ENCODE data around the gene KRT32.

Gene KRT32

DNA sequence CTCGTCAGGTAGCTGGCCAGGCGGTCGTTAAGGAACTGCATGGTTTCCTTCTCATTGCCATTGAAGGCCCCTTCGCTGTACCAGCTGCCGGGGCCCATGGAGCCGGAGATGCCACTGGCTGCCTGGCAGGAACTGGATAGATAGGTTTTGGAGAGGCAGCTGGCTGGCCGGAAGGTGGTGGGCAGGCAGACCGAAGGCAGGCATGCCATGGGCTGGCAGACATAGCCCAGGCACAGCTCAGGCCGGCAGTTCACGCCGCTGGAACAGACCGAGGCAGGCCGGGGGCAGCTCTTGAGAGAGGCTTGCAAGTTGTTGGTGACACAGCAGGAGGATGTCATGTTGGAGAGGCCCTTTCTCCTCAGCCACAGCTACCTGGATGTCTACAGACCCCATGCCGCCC is at the start of gene KRT32:
Gene KRT32 (minus strand): TSS at position 399 of the 400 bp plus-strand sequence. CDS start 61 bp downstream, at position 338.
- no peak for DNase-seq

DNA sequence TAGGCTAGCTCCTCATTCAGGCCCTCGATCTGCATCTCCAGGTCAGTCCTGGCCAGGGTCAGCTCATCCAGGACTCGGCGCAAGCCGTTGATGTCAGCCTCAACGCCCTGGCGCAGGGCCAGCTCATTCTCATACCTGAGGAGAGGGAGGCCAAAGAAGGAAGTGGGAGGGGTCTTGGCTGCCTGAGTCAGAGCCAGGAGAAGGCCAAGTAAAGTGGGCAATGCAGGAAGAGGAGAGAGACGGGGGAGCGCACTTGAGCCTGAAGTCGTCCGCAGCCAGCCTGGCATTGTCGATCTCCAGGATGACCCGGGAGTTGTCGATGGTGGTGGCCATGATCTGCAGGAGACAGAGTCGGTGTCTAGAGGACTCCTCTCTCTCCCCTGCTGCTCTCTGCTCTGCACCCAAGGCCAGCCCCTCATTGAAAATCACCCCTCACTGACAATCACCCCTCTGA is 49.7 kb upstream of the KRT32 start:
- no peak for DNase-seq

DNA sequence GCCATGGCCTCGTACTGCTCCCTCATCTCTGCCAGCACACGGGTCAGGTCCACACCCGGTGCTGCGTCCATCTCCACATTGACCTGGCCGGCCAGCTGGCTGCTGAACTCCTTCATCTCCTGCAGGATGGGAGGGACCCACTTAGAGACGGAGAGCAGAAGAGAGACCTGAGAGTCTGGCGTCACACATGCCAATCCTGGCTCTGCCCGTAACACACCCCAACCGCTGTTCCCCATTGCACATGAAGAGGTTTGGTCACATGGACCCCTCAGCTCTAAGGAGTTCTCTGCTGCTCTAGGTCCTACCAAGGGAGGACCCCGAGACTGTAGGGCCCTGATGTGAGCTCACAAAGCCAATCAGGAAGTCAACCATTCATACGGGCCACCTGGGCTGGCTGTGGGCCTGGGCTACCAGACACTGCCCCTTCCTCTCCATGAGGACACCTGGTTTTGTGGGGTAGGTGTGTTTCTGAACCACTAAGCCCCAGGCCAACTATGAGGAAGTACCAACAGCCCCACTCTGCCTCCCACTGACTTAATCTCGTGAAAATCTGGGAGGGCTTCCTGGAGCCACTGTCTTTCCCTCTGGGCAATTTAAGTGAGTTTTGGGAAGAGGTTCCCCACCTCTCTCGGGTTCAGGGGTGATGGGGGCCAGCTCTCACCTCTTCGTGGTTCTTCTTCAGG is 49.1 kb upstream of the KRT32 start:
- no peak for DNase-seq

DNA sequence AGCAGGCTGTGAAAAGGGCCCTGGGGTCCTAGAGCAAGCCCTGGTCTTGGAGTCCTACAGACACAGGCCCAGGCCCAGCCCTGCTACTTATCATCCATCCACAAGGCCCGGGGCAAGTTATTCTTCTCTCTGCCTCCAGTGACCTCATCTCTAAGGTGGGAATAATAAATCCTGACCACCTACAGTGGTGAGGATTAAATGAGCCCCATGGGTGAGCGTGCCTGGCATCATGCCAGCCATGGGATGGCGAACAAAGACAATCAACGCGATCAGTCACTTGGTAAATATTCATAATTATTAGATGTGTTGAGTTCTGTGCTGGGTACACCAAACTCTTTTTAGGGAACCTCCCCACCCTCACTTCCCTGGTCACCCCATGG is 46.0 kb upstream of the KRT32 start:
- DNase-seq: no peak

DNA sequence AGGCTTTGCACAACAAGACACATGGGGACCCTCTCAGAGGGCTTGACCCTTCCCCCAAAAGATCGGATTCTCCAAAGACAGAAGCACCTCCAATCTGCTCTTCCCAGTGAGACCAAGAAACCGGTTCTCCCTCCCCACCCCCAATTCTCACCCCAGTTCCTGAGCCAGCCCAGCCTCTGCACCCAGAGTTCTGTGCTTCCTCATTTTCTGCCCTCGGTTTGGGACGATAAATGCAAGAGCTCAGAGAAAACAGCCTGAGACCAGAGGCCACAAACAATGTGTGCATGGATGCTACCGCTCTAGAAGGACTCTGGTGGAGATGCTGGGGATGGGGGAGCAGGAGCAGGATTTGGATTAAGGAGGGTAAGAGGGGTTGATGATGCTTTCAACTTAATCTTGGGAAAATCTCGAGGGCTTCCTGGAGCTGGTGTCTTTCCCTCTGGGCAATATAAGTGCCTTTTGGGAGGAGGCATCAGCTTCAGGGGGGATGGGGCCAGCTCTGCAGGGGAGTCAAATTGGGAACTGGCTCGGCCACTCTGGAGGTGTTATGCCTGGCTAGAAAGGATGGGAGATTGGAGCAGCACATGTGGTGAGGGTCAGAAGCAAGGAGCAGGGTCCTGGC is 45.5 kb upstream of the KRT32 start:
- no peak for DNase-seq

DNA sequence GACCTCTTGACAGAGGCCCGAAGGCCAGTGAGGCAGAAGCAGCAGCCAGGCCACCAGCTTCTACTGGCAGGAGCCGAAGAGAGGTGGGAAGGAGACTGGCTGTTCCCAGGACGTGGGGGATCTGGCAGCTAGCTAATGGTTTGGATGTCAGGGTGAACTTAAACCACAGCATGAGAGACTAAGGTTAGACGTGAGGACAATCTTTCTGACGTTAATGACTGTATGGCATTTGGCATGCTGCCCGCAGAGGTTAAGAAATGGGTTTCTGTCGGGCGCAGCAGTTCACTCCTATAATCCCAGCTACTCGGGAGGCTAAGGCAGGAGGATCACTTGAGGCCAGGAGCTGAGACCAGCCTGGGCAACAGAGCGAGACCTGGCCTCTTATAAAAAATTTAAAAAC is 44.5 kb upstream of the KRT32 start:
- no peak for DNase-seq

DNA sequence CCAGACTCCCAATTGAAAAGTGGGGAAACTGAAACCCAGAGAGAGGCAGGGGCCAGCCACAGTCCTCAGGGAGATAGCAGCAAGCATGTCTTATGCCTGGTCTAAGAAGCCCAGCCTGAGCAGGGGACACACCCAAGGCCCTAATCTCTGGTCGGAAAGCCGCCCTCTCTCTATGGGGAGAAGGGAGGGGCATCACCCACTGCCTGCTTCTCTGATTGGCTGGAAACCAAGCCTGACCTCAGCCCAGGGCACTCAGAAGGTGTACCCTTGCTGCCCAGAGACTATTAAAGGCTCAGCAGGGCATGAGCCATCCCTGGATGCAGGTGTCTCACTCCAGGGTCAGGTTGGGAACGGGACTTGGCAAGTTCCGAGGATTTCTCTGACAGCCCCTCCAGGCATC is 43.9 kb upstream of the KRT32 start:
- DNase-seq: no peak

DNA sequence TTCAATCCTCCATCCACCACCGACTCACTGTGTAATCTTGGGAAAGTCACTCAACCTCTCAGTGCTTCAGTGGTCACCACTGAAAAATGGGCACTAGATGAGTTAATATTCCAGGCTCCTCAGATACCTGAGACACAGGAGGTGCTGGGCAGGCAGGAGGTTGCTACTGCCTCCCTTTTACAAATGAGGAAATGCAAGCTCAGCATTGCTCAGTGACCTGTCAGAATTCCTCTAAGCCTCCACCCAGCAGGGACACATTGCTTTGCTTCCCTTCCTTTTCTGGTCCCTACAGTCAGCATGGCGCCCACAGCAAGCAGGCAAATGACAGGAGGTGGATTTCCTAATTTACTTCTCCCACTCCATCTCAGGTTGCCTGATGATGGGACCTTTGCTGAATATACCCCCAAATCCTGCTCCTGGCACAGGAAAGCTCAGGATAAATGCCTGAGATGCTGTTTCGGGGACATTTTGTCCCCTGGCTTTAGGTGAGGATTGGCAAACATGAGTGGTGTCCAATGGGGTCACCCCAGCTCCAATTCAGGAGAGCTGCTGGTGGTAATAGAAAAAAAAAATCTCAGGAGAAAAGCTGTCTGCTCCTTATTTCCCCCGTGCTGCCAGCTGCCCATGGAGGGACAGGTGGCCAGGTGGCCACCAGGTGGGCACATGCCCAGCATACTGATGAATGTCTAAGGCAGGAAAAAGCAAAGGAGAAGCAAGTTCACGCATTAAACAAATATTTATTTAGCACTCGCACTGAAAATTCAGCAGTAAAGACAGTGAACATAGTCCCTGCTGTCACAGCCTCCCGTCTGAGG is 43.3 kb upstream of the KRT32 start:
- no peak for DNase-seq

DNA sequence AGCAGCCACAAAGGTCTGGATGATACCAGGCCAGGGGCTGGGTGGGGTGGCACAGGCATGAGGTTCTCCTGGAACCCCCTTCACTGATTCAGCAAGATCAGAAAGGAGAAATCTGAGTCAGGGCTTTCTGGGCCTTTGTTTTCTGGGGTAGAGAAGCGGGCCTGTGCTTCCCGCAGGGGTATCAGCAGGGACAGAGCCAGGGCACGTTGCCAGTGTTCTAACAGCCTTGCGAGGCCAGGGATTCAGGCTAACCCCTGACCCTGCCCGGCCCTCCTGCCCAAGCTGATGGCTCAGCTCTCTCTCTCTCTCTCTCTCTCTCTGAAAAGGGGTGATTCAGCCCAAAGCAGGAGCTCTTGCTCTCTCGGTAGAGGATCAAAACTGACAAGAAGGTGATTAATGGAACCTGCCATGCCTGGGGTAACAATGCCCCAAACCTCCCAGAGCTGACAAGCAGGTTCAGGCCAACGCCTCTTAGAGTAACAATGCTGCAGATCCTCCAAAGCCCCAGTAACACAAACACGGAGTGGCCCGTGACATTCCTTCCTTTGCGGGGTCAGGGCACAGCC is 40.2 kb upstream of the KRT32 start:
- no peak for DNase-seq

DNA sequence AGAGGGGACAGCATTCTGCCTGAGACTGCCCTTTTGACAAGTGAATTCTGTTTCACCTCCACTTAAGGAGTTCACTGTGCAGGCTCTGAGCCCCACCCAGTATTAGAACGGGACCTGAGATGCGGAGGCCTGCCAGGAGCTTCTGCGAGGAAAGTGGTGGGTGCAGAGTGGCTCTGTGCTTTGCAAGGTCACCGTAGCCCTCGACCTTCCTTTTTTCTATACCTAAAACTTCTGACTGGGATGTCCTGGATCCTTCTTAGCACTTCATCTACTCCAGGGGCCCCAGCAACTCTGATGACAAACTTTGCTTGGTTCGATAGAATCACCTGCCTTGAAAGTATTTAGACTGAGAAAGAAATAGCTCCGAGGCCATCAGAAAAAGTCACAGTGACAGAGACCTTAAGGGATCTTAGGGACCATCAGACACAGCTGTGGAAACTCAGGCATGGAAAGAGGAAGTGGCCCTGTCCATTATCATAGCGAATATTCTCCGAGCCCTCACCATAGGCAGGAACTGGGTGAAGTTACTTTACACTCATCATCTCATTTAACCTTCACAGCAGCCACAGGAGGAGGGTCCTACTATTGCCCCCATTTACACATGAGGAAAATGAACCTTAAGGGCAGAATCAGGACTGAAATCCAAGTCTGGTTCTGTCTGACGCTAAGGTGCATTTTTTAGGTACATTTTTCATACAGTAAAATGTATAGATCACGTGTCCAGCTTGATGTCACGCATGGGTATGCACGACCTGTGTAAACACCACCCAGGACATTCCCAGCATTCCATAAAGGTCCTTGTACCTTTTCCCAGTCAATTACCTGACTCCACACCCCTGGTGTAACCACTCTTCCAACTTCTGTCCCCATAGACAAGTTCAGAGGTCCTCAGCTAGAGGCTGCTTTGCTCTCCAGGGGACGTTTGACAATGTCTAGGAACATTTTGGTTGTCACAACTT is 38.9 kb upstream of the KRT32 start:
- no peak for DNase-seq

DNA sequence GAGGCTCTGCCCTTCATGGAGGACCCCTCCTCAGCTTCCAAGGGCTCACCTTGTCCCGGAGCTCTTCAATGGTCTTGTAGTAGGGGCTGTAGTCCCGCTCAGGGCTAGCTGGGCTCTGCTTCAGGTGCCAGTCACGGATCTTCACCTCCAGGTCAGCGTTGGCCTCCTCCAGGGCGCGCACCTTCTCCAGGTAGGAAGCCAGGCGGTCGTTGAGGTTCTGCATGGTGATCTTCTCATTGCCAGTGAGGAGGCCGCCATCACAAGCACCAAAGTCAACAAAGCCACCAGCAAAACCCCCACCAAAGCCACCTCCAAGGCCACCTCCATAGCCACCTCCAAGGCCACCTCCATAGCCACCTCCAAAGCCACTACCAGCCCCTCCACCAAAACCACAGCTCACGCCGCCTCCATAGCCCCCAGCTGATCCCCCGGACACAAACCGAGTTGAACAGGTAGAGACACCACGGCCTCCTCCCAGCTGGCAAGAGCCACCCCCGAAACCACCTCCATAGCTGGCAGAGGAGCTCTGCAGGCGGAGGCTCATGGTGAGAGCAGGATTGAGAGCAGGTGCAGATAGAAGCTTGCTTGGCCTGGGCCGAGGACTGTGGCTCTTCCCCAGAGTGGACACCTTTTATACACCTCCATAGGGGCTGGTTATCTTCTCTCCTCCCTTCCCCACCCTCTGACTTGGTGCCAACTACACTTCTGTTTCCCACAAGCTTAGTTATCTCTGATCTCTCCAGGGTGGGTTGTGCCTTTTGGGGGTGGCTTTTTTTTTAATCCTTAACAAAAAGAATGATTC is 38.0 kb upstream of the KRT32 start, which contains the start of gene KRT13:
Gene KRT13 (minus strand): TSS at position 606 of the 802 bp plus-strand sequence. CDS start 62 bp downstream, at position 544.
- no peak for DNase-seq

DNA sequence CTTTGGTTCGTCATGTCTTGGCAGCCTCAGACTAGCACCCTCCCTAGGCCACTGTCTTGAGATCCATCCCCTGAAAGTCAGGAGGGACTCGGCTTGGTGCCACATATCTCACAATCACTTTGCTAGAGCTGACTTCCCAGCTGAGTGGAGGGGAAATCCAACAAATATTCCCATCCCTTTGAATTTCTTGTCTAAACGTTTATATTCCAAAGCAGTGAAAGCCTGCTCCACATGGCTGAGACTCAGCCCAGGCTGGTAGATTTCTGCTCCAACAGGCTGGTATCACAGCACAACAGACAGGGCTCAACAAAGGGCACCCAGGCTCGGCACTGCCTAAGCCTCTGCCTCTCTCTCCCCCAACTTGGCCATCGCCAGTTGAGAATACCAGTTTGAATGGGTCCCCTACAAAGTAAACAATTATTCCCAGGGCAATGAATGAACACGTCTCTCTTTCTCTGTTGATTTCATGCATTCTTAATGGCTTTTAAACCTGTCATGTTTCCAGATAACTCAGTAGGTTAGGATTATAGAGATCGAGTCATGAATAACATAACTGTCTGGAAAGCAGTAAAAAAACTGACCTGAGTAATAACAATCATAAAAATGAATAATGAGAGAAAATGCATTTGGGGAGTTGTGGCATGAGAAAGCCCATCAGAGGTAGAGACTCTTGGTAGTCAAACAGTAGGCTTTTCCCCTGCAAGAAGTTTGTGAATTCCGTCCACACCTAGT is 37.2 kb upstream of the KRT32 start:
- DNase-seq: no peak

DNA sequence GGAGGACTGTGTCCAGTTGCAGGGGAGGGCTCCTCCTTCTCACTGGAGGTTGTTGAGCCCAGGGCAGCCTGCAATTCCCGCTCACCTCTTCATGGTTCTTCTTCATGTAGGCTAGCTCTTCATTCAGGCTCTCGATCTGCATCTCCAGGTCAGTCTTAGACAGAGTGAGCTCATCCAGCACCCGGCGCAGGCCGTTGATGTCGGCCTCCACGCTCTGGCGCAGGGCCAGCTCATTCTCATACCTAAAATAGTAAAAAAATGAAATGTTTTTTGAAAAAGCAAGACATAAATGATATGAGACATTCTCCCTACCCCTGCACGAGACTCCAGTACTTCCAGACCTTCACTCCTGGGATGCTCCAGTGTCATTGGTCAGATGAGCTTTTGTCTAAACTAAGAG is 36.0 kb upstream of the KRT32 start:
- DNase-seq: no peak

DNA sequence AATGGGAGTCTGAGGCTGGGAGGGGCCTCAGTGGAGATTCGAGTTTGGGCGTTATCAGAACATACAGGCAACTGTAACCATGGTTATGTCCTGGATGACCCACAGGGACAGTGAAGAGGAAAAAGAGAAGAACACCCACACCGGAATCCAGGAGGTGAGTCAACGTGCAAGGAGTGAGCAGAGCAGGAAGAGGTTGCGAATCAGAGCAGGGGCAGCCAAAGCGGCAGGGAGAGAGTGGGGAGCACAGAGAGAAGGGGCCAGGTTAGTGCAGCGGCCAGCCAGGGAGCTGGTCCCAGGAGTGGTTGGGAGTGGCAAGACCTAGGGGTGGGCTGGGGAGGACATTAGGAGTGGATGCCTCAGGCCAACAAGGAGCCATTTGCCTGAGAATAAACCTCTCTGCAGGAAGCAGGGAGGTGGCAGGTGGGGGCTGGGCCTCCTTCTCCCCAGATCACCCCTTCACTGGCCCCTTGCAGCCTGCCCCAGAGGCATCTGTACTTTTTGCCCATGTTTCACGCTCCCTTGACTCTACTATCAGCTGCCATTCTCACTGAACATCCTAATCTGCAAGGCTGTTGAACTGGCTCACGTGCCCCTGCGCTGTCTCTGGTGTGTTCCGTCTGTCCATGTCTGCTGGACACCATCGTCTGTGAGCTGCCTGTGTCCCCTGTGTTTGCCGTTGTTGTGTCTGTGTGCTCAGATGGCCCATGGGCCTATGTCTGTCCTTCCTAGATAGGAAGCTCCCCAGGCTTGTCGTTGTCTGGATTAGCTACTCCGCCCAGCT is 33.1 kb upstream of the KRT32 start:
- DNase-seq: no peak

DNA sequence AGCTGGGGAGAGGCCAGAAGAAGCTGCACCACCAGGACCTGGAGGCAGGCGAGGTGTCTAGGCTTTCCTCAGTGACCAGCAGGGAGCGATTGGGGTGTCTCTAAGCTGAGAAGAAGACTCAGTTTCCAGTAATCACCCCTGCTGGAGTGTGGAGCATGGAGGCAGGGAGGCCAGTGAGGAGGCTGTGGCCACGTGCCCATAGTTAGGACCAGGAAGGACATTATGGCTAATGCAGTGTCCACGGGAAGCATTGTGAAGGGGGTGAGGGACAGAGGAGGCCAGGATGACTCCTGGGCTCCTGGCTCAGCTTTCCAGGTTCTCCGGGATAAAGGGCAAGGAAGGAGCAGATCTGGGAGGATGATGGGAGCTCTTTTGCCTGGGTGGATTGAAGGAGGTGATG is 32.5 kb upstream of the KRT32 start:
- DNase-seq: no peak

DNA sequence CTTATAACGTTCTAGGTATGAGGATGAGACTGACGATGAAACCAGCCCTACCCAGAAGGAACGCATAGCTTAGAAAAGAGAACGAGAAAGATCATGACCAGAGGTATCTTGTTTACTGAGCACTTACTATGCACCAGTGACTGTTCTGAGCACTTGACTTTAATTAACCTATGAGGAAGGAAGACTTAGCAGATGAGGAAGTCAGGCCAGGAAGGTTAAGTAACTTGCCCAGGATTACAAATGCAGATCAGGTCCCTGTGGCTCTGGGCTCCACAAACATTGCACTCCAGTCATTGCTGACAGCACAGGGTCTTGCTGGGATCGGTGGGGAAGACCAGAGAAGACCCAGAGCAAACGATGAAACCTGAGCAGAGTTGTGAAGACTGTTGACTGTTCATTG is 31.1 kb upstream of the KRT32 start:
- no peak for DNase-seq

DNA sequence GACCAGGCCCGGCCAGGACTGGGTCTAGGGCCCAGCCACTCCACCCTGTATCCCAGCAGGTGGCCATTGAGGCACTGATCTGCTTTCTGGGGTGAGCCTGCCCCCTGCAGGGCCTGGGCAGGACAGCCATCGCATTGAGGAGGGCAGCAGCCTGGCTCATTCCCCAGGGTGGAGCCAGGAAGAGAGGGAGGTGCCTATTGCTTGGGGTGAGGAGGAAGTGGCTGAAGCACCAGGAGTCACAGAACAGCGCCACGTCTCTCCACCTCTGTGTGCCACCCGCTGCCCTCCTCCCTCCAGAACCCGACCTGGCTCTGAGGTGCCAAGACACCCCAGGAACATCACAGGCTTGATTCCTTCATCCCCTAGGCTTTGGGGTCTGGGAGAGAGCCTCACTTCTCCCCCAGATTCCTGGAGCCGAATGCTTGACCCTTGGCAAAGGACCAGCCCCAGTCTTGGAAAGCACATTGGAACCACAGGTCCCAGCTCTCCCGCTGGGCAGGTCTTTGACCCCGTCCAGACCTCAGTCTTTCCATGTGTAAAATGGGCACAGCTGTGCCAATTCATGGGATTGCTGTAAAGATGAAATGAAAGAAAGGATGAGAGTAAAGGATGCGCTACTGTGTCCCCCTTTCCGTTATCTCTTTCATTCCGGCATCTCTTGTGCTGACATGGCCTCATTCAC is 29.8 kb upstream of the KRT32 start:
- DNase-seq: peak; percentile 65

DNA sequence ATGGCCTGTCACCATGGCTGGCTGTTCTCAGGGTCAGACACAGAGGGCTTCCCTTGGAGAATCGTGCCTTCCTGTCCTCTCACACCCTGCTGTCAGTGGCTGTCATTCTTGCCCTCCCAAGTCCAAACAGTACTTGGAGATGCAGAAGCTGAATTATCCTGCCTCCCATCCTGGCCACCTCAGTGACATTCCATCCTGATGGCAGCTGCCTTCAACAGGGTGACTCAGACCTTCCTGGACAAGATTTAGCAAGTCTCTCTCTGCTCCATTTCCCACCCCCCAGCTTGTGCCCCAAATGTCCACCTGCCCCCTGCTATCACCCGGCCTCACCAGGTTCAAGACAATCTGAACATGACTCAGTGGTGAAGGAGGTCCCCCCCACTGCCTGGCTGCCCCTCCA is 27.3 kb upstream of the KRT32 start:
- DNase-seq: no peak

DNA sequence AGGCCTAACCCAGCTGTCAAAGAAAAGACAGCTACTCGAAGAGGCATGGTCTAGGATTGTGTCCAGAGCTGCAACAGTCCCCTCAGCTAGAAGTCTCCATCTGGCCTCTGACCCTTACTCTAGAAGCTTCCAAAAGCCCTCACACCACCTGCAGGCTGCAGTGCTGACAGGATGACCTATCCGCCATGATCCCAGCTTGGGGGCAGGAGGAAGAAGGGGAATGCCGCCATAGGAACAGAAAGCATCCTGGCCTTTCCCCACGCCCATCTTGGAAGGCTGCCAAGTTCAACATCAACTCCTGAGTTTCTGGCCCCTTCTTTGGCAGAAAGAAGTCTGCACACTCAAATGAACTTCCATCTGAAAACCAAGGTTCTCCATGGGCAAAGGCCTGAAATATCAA is 25.6 kb upstream of the KRT32 start:
- DNase-seq: no peak
